GM18520 (cell line): Measurements from ENCODE around the gene ATP9A.

Source experiments
- ATAC-seq: cut with Tn5 transposase; IDR thresholded peaks from one replicate; pipeline ENCODE4 v1.9.1; 2021; ENCODE audit not compliant: unreplicated experiment

ATP9A gene

GRCh38 chr20:51560550-51561307 is 207.5 kb downstream of the ATP9A start:
- ATAC-seq: no peak

DNA sequence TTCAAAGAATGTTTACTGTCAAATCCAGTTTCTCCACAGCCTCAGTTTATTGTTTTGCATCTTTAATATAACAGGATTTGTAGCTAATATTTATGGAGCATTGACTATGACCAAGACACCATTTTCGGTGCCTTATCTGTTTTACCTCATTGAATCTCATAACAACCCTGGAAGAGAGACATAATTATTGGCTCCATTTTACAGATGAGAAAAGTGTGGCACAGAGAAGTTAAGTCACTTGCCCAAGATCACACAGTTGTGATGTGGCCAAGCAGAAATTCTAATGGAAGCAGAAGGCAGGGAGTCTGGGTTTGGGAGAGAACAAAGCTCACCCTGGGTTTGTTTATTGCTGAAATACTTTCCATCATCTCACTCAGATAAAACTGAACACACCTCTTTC is 208.1 kb downstream of the ATP9A start:
- no peak for ATAC-seq

DNA sequence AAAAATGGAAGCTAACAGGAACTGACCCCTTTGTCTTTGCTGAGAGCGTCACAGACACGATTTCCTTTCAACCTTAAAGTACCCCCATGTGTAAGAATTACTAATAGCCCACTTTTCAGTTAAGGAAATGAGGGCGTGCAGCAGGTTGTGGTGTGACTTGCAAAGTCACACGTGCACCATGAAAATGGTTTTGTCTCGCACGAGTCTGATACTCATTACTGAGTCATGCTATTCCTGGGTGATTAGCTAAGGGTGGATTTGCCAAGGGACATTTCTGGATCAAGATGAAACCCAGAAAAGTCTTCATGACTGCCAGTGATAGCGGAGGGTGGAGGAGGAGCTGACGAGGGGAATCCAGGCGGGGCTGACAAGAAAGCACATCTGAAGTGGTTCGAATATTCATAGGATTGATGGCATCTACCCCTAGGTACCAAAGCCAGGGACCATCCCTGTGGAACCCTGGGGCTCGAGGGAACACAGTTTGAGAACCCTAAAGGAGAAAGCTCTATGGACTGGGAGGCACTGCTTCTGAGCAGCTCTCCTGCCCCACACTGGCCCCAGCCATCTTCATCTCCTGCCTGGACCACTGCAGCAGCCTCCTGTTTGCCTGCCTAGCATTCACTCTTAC is 213.5 kb downstream of the ATP9A start:
- no peak for ATAC-seq

GRCh38 chr20:51553897-51554486 is 214.2 kb downstream of the ATP9A start:
- ATAC-seq: no peak

- no peak for ATAC-seq
Measured at GRCh38 chr20:51551186-51551585, 217.0 kb downstream of the ATP9A start.

- ATAC-seq: no peak
Measured at GRCh38 chr20:51549474-51549873, 218.7 kb downstream of the ATP9A start.

DNA sequence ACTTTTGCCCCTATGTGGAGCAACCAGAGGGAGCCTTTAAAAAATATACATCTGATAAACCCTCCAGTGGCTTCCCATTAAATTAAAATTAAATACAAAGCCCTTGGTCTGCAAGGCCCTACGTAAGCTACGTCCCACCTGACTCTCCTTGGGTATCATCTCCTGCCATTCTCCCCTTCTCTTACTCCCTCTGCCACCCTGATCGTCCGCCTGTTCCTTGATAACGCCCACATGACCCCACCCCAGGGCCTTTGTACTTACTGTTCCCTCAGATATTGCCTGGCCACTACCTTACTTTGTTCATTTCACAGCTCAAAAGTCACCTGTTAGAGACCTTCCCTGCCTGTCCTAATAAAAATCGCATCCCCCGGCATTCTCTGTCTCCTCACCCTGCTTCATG is 220.2 kb downstream of the ATP9A start:
- no peak for ATAC-seq
